Activated CD8-positive, alpha-beta memory T cell treated with anti-CD3 and anti-CD28 coated beads, Interleukin-2, amount 50 U/mL, for 24 hours (primary cell): ENCODE data around the gene CAPZB.

ENCODE experiments used
- DNase-seq: peaks from one replicate; pipeline ENCODE4 v3.0.0-alpha.2; 2020; ENCODE audit errors: extremely low read depth

Gene CAPZB

DNA sequence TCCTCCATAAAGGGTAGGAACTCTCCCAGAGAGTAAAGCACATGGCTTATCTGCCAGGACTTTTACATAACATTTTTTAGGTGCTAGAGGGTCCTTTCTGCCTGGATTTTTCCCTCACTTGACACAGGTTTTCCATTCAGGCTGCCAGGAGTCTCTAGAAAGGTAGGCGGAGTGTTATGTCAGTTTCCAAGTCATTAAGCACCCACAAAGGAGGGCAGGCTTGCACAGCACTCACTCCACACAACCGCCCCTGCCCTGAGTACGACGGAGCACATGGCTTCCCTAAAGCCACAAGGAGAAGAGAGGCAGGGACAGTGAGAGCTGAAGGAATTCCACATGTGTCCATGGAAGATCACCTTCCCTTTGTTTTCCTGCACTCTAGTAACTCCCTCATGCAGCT, 55.7 kb downstream of the CAPZB start:
- no peak for DNase-seq

DNA sequence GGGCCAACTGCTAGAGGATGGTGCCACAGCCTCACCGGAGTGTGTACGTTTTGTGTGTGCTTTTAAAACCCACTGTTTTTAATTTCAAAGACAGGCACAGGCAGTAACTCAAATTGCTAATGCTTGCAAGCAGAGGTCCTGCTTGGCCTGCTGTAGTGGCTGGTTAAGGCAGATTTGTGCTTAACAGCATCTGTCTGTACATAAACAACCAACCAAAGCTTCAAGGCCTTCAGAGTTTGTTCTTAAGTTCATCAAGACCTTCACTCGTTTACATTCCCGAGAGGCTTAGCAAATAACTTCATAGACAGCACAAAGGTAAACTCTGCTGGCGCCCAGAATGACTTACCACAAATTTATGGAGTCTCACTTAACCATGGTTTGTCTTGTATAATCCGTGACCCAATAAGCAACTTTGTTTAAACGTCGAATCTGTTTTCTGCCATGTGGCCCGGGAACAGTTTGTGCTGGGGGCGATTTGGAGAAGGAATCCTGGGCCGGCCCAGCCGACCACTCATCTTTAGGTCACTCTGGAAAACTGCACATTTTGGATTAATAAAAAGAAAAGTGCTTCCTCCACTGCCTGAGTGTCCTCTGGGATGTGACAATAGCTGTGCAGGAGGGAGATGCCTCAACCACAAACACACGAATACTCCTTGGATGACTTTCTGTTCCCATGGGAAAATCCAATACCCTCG, 58.1 kb downstream of the CAPZB start:
- no peak for DNase-seq

DNA sequence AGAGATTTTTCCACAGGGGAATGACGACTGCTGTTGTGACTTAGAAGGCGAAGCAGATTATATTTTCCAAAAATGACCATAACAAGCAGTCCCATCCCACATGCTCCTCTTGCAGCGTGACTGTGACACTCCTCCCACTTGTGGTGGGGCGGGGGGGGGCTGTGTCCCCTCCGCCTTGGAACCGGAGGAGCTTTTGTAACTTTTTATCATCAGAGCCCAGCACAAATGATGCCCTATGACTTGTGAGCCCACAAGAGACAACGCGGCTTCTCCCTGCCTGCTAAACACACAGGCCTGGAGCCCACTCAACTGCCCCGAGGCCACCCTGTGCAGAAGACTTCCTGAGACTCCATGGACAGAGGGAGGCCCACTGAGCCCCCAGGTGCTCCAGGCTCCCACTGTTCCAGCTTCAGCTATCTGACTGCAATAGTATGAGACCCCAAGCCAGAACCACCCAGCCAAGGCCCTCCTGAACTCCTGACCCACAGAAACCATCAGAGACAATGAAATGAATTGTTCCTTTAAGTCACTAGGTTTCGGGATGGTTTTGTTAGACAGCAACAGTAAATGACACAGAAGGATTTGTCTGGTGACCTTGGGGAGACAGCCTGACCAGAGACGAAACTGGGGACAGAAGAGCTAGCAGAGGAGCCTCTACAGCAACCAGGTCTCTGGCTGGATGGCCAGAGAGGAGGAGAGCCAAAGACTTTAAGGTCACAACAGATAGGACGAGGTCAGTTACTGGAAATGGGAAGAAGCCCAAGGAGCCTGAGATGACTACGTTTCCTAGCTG, 58.8 kb downstream of the CAPZB start:
- DNase-seq = no peak

DNA sequence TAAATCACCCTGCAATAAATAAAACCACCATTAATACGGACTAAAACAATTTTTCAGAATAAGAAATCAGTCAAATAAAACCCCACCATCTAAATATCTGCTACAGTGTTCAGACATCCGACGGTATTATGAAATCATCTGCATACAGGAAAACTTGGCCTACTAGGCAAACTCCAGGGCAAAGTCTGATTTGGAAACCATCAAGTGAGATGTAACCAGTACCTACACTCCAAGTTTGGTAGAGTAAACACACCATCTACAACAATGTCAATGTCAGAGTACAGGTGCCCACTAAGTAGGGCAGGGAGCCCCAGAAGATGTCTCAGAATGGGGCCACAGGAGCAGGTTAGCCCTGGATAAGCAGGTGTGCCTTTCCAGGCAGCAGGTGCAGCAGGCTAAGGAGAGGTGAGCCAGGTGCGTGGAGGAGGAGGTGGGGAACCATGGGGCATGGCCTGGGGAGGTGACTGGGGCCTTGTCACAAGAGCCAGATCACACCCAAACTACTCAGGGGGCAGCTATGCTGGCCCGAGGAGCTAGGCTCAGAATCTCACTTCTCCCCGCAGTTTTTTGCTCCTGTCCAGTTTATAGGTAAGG, 59.6 kb downstream of the CAPZB start:
- no peak for DNase-seq

DNA sequence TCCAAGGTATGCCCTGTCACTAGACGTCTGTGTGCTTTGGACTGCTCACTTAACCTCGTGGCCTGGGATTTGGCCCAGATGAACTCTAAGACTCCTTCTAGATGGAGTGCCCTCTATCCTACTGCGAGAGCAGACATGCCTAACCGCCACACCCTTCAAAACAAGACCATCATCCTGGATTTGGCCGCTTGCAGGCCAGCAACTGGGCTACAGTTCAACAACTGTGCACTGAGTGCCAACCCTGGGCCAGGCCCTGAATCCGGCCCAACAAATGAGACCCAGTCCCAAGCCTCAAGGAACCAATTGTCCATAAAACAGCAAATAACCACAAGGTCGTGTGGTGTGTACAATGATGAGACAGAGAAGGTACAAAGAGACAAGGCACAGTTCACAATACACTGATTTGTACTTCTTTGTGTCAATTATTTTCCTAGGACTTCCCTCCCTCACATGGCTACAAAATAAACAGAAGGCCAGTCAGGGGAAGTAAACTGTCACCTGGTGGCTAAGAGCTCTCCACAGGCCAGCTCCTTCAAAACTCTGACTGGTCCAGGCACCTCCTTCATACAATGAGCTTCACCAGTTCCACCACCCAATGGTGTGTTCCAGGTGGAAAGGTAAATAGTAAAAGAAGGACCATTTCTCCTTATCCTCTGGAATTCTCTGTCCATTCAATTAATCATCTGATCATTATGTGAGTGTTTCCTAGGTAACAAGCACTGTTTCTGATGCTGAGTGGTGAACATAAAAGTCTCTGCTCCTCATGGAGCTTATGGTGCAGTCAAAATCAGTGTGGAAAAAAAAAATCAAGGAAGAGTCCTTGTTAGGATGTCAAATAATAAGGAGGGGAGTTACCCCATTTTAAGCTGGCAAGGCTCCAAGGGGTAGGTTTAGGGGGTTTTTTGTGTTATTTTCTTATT, 60.4 kb downstream of the CAPZB start:
- no peak for DNase-seq

DNA sequence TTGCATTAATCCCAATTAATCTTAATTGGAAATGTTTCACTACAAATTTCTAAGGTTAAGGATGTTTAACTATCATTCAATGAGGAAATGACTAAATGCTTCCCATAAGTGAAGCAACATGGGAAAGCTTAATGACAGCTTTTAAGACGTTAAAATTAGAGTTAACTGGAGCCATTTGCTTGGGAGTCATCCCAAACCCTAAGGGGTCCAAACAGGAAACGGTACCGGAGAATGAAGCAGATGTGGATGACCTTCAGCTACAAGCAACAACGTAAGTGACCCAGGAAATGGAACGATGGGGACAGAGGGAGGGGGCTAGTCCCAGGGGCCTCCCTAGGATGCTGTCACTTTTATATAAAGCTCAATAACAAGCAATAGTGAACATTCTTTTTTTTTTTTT, 62.2 kb downstream of the CAPZB start:
- no peak for DNase-seq

DNA sequence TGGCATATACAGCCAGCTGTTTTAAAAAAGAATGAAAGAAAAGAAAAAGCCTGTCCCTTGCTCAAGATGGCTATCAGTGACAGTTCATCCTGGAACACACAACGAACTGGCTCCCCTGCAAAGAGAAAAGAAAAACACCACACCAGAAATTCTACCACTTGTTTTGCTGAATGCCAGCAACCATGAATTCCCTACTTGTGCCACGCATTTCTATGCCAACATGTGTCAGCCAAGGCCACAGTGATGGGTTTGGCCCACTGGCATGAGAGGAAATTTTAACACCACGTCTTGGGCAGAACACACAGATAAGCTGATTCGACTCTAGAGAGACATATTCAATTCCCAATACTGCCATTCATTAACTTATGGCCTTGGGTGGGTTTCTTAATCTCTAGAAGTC, 64.0 kb downstream of the CAPZB start:
- no peak for DNase-seq

DNA sequence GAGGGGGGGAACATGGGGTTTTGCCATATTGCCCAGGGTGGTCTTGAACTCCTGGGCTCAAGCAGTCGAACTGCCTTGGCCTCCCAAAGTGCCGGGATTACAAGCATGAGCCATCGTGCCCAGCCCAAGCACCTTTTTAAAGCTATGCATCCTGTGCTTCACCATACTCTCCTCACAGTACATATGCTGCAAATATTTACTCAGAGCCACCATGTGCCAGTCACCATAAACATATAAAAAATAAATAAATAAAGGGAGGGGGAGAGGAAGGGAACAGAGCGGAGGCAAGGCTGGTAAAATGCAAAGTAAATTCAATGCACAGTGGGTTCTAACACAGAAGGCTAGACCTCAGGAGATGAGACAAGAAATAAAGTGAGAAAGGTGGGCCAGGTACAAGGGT, 64.7 kb downstream of the CAPZB start:
- no peak for DNase-seq

DNA sequence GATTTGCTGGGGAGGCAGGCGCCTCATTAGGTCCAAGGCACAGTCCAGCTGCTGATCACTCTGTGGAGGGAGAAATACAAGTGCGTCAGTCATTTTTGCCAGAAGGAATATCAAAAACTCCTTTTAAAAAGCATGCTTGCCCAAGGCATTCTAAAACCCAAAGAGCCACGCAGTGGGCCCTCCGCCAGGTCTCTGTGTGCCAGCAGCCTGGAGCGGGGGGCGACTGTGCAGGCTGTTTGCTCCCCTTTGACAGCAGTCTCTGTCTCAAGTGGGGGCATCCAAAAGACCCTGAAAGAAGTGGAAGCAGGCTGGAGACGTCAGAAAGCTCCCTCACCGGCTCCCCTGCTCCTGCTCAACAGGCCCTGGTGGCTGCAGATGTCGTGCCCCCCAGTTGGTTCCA, 65.6 kb downstream of the CAPZB start:
- no peak for DNase-seq

DNA sequence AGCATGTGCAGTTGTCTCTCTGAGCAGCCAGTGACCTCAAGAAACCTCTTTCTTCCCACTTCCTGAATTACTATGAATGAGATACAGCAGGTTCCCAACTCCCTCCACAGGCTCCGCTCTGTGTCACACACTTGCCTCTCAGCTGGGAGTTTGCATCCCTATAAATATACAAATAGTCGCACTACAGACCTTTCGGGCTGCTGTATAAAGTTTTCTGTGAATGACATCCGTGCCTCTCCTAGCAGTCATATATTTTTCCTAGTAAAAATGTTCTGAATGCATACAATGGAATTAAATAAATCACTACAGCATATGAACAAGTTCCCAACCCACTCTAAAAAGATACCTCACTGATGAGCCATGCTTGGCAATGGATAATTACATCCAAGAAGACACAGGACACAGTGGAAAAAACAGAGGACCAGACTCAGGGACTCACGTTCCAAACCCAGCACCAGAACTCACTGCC, 66.8 kb downstream of the CAPZB start:
- no peak for DNase-seq

DNA sequence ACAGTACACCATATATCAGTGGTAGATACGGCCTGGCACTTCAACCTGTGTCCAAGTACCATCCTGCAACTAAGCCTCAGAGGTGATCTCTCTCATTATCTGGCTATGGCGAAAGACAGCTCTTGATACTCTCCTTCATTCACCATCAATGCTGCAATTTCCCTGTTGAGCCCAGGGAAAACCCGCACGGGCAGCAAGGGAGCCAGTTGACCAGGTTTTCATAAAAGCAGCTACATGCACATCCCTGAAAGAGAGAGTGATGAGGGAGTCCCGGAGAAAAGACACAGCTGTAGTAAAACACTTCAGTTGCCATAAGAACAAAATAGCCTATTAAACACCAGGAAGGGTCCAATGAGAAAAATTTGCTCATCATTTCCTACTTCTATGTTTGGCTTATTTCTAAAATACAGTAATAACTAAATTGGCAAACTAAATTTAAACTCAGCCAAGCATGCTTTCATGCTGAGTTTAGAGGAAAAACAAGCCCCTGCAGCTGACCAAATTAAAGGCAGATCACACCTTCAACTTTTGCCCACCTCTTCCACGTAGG, 68.3 kb downstream of the CAPZB start:
- DNase-seq = no peak

DNA sequence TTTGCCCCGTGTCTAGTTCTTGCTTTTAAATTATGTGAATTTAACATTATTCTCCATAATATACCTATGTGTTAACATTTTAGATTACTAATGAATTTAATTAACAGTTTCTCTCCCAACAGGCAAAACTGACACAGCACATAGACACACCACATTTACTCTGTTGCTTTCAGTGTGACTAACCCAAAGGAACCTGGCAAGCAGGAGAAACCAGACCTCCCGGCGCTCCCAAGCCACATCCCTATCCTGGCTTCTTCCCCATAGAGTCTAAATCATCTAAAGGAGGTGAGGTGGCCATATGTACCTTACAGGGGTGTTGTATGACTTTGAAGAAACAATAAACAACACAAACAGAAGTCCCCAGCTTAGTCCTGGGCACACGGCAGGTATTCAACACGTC, 69.2 kb downstream of the CAPZB start:
- DNase-seq = no peak

DNA sequence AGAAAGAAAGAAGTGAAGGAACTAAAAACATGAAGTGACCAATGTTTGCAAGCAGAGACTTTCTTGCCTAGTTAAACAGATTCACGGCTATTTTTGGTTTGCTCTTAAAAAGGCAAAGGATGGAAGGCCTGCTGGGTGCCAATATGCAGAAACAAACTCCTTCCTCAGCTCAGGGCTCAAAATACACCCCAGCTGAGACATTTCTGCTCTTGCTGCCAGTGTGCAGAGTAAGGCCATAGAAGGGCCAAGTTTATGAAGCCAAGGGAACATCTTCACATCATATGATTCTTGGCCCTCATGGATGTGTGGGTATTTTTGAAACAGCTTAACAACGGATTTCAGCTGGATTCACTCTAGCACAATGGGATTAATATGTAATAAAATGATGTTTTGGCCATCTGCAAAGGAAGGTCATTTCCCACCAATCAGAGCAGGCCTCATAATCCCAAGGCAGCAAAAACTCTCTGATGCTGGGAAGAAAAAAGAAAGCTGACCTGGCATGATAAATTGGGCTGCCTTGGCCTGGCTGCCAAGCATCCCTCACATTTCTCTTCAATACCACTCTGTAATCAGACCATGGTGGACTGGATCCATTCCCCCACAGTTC, 70.7 kb downstream of the CAPZB start:
- DNase-seq = no peak

DNA sequence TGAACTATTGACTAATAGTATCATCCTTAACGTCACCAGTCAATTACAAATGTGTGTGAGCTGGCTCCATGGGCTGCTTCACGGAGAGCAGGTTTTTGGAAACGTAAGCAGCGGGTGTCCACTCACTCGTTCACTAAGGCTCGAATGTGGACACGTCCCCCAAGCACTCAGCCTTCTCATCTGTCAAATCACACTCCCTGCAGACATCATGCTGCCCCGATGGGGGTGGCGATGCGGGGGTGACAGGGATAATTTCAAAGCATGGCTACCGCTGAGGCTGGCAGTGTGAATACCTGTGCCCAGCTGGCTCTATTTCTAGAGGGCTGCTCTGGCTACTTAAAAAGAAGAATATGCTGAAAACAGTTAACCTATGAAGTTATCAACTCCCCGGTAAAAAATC, 71.3 kb downstream of the CAPZB start:
- DNase-seq = no peak

DNA sequence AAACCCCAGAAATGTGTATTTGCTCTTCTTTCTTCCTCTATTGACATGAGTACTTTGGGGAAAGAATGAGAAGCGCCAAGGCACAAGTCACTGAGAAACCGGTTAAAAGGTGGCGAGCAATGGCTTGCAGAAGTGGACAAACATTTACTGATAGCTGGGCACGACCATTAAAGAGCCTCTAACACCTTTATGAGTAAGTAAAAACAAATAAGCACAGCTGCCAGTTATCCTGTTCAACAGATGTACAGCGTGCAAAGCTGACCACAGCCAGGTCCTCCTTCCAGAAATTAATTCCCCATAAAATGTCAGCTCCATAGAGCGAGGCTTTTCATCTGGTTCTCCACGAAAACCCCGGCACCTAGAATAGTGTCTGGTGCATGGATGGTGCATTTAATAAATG, 72.7 kb downstream of the CAPZB start:
- no peak for DNase-seq

DNA sequence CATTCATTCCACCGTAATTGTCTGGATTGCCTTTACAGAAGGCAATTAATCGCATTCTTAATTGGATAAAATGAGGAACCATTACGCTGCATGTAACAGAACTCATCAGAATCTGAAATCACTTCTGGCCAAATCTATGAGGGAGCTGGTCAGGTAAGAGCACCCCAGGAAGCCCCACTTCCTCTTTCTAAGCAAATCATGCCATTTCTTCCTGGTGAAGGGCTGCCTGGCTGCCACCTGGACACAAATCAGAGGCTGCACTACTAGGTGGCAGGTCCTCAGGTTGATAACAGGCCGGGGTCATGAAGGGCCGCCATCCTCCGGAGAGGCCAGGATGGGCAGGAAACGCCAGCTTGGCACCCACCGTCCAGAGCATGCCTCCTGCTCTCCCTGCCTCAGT, 73.7 kb downstream of the CAPZB start:
- DNase-seq = no peak

DNA sequence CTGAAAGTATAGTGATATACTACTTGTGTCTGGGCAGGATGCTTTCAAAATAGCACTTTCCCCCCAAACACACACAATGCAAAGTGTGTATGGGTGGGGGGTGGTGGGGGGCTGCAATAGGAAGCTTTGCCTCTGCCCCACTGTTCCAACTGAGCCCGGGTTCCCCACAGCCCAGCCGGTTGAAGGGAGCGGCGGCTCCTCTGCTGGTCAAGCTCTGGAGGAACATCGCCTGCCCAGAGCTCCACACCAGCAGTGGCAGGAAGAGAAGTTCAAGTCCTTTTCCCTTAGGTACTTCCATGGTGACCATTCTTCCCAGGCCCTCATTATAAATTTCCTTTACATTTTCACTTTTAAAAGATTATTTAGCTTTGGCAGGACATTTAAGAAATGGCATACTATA, 74.9 kb downstream of the CAPZB start:
- no peak for DNase-seq

DNA sequence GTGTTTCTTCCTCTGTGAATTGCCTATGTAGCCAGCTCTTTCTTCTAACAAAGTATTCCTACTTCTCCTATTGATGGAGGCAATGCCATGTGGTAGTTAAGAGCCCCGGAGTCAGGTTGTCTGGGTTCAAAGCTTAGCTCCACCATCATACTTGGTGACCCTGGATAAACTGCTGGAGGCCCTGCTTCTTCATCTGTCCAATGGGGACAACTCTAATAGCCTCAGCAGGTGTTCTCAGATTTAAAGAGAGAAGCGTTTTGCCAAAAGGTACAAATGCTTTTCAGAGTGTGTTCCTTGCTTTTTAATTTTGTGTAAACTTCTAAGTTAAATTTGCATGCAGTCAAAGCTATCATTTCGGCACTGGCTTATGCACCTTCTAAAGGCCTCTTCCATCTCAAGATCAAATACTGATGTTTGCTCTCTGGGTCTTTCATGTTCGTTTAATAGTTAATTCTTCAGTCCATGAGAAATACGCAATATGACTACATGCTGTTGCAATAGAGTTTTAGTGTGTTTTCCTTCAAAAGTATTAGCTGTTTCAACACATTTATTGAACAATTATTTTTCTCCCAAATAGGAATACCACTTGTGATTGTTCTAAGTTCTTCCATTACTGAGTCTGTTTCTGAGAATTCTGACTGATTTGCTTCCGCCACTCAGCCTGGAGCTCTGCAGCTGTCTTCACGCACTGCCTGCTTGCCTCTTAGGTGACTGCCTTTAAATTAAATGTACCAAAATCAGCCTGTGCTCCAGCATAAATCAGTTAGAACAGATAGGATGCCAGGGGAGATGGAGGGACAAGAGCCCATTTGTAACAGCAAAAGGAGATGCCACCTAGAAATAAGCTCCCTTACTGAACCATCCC, 75.6 kb downstream of the CAPZB start:
- DNase-seq = no peak

DNA sequence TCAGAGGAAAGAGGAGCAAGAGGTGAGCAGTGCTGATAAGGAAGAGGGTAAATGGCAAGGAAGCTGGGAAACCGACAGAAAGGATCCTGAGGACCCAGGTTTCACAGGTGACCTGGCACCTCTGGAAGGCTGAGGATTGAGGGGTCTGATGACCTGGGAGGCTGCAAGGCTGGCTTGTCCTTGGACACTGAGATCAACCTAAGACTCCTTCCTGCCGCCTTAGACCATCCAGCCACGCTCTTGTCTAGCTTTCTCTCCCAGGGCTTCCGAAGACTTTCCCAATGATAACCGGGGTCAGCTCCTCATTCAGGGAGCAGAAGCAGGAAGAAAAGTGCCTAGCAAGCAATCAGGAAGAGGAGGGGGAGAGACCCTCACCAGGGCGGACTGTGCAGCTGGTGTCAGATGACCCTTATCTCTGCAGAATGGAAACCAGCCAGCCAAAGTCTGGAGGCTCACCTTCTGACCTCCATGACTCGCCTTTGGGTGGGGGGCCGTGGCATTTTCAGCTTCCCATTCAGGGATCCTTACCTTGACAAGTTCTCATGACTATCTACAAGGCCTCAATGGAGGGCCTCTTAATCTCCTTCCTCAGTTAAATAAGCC, 77.7 kb downstream of the CAPZB start:
- DNase-seq = no peak

DNA sequence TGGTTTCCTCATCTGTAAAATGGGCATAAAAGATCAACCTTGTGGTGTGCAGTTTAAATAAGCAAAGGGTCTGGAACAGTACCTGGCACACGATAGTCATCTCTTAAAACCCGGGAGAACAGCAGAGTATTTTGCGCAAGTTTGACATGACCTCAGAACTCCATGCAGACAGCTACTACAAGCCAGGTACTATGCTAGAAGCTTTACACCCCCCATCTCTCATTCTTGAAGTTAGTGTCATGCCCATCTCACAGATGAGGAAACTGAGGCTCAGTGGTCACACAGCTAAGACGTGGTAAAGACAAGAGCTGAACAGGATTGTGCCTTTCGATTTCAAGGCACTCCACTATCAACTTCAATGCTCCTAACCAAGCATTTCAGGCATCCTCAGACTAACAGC, 78.7 kb downstream of the CAPZB start:
- no peak for DNase-seq
